ENCODE data around the gene RND1. TPM values are rescaled to one million over a fixed set of nuclear protein-coding genes. Genes with fewer than 3 reads are reported as not detected.

Gene RND1
- total and polyA plus RNA-seq, 2 of the 8 experiments (the other 6 are each of a cell fraction or from before 2014, with no cell fraction given): 15.8 to 17.1 TPM

DNA sequence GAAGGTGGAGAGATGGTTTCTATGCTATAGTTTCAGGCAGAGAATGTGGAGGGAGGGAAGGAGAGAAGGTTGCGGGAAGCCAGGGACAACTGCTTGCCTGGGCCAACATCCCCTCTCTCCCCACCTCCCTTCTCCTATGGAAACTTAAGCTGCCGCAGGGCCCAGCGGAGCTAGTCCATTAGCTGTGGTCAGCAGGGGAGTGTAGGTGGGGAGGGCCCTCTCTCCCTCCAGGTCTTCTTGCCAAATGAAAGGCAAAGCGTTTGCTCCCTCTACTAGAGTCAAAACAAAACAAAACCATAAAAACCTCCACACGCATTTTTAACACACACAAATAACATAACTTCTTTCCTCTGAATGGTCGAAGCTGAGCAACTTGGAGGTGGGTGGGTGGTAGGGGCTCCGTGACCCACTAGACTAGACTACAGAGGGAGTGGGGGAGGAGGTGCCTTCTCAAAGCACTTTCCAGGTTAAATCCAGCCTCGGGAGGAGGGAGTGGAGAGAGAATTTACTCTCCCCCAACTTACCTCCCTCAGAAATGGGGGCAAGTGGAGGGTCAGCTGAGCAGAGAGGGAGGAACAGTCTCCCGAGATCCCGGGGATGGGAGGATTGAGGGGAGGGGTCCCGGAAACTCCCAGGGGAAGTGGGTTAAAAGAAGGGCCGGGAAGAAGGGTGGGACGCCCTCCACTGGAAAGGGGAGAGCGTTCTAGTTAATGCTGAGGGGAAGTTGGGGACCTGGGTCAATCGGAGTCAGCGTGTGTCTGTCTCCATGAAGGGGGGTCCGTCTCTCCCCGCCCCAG, 52.0 kb downstream of the RND1 start (continued):
- TF ChIP-seq SUZ12 (IDR thresholded peaks at IDR 0.05; ENCODE audit: low read length) (peak; percentile 48; the same call in 1 of the 2 replicates), SAP30 (IDR thresholded peaks at IDR 0.05; ENCODE audit: insufficient read depth, insufficient replicate concordance, low read length) (no peak), CREB1 (IDR thresholded peaks at IDR 0.05) (no peak), YY1 (IDR thresholded peaks at IDR 0.05; ENCODE audit: low read depth, low read length) (peak; percentile 52; the same call in 1 of the 2 replicates), TEAD4 (IDR thresholded peaks at IDR 0.05; ENCODE audit: low read depth, low read length) (0 out of 2 replicates have a peak, but pooled peaks have one; percentile 38), NRF1 (IDR thresholded peaks at IDR 0.05; ENCODE audit: low read depth, low read length) (no peak), ASH2L (IDR thresholded peaks at IDR 0.05; ENCODE audit: low read length) (no peak), EZH2 (IDR thresholded peaks at IDR 0.05; ENCODE audit: low read depth, low read length, severe bottlenecking) (no peak)
